ENCODE results near the gene P2RY12. TPM values are rescaled to one million over a fixed set of nuclear protein-coding genes. Genes with fewer than 3 reads are reported as not detected.

Gene P2RY12
- total and polyA plus RNA-seq, 2 of the 8 experiments (the other 6 are each of a cell fraction or from before 2014, with no cell fraction given) = not detected

DNA sequence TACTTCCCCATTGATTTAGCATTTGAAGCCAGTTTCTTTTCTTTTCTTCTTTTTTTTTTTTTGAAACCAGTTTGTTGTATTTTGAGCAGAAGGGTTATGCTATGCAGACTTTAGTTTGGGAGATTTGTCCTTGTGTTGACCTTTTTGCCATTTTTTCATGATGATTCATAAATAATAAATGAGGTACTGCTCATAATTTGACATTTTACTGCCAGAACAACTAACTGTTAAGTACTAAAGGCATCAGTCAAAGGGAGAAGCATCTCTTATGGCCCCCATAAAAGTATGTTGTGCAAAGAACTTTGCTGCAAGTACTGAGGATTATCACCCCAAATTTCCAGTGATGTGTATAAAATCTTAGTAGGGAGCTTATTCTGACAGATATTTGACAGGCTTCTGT, 66.2 kb downstream of the P2RY12 start (continued):
- no peak for TF ChIP-seq SP1 (IDR thresholded peaks at IDR 0.05; ENCODE audit: low read depth, low read length)

All from H1 (cell line).